NT2/D1 (cell line): ENCODE results near the gene NKX6-2.

Experiments
- YY1 ChIP-seq: IDR thresholded peaks from 2 replicates; pipeline ENCODE4 v1.6.1; 2011; ENCODE audit not compliant: insufficient read length, insufficient read depth
- ZNF274 ChIP-seq: IDR thresholded peaks from 2 replicates; pipeline ENCODE4 v1.6.1; 2011; ENCODE audit warnings: mild to moderate bottlenecking, low read depth, low read length

DNA sequence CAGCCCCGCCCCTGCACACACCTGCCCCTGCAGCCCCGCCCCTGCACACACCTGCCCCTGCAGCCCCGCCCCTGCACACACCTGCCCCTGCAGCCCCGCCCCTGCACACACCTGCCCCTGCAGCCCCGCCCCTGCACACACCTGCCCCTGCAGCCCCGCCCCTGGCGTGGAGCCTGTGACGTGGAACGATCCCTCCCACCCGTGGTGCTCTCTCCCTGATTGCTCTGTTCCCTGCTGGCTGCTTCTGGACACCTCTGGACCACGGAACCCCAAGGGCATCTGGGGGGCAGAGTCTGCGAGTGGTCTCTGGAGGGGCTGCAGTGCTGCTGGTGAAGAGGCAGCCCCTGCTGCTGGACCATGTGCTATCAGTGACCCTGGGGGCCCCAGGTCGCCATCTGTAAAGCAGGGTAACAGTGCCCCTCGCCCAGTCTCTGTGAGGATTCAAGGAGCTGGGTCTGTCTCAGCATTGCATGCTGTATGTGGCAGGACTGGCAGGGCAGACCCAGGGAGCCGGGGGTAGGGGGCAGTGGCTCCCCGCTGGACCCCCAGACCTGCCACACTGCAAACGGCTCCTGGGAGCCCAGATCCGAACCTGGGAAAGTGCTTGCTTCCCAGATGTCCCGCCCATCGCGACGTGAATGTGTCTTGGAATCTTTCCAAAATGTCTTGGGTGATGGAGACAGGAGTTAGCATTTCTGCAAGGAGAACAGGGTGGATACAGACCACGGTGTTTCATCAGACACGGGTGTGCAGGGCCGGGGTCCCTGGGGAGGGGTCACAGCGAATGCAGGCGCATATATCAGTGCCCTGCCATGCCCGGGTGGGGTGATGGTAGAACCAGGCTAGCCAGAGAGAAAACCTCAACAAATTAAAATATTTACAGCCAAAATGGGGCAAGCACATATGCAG is 27.9 kb upstream of the NKX6-2 start:
- no peak for TF ChIP-seq ZNF274
- TF ChIP-seq YY1: no peak
